ENCODE measurements around the gene NPTXR.
A peak's percentile ranks its signal among the peaks of the same experiment; 100 is the strongest.
"Not testable (repeated sequence)": the region's sequence is repeated elsewhere in the genome, so short reads cannot be mapped to it uniquely, and the experiment has no call there.

NPTXR gene

DNA sequence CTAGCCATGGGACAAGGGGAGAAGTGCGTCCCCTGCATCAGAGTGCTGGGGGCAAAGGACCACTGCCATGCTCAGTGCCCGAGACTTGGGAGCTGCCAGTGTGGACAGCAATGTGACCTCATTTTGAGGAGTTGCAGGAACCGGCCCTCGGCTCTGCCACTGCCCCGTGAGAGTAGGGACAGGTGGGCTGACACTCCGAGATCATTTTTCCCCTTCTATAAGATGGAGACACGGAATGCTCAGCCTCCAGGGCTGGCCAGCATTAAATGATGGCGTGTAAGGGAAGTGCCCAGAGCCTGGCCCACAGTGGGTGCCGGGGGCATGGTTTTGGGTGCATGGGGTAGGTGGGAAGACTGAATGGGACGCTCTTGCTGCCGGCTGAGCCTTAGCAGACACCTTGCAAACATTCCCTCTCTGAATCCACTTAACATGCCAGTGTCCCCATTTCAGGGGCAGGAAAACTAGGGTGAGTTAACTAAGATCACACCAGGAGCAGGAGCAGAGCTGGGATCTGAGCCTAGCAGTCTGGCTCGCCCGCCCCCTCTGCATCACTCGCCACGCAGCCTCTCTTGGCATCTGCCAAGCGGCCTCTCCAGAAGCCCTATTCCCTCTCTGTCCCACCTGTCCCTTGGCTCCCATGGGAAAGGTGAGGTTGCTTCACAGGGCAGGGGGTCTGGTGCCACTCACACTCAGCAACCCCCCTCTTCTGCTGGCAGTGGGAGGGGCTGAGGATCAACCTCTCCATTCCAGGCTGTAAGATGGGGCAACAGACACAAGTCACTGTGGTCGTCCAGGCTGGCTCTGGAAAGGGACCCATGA is 13.6 kb downstream of the NPTXR start:
- DNase-seq: no peak

DNA sequence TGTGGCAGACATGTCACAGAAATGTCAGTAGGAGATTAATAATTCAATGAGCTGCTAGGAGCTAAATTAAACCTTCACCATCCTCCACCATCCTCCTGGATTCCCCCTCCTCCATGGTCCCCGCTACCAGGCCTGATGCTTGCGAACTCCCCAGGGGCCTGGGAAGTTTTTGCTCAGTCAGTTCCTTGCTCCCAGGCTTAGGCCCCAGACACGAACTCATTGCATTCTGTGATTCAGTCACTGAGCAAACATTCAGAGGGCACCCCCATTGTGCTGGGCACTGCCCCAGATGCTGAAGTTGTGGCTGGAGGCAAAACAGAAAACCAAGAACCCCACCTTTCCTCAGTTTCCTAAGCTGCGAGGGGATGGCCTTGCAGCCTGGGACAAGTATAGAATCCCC is 14.3 kb downstream of the NPTXR start:
- DNase-seq: no peak

DNA sequence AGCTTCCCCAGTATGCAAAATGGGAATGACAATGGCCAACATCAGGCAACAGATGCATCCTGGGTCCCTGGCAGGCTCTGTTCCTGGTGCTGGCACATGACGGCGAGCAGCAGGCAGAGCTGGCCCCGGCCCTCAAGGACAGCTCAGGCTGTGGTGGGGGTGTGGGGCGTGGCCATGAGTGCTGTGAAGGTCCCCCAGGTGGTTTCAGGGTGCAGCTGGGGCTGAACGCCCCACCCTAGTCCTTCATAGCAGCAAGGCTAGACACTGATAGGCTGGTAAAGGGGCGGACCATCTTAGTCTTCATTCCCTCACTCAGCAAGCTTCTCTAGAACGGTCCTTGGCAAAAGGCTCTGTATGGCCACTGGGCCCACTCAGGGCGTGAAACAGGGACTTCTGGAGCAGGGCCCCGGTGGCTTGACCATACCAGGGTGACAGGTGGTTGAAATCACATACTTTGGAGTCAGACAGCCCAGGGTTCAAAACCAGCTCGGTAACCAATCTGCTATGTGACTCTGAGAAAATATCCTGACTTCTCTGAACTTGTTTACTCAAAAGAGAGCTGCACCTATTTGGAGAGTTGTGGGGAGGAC is 15.1 kb downstream of the NPTXR start:
- DNase-seq: no peak

DNA sequence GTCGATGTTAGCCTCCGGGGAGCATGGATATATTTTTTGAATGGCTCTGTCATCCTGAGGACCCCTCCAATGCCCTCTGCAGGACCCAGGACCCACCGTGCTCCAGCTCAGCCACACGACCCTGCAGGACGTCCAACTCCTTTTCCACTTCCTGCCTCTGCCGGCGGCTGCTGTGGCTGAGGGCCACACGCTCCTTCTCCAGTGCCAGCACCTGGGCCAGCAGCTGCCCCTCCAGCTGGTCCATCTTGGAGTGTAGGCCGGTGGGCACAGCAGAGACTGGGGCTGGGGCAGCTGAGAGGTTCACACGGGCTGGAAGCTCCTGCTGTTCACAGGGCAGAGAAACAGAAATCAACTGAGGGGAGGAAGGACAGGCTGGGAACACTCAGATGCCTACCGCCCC is 15.6 kb downstream of the NPTXR start:
- DNase-seq: no peak

DNA sequence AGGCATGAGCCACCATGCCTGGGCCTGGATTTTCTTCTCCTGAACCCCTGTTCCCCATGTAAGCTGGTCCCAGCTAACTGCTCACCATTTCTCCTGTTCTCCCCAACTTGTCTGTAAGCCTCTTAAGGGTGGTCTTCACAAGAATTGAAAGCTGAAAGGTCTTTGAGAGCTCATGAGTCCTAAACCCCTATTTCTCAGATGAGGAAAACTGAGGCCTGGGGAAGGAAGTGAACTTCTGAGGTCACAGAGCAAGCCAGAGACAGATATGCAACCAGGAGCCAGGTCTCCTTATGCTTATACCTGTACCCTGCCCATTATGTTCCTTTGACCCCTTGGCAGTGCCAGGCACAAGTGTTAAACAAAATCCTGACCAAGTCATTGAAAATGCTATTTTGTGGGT is 16.3 kb downstream of the NPTXR start:
- DNase-seq: no peak

DNA sequence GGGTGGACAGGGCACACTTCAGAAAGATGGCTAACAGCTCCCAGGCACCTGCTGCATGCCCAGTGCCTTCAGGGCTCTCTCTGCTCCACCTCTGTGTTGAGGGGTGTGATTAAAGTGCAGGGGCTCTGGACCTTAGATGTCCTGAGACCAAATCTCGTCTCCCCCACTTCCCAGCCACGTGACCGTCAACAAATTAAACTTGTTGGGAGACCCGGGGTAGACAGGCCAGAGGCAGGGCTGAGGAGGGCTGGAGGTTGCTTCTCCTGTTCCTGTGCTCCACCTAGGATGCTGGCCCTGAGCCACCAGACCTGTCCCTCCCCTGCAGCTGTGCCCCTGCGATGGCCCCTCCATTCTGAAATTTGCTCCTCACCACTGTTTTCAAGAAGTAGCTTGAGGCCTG is 17.0 kb downstream of the NPTXR start:
- no peak for DNase-seq

DNA sequence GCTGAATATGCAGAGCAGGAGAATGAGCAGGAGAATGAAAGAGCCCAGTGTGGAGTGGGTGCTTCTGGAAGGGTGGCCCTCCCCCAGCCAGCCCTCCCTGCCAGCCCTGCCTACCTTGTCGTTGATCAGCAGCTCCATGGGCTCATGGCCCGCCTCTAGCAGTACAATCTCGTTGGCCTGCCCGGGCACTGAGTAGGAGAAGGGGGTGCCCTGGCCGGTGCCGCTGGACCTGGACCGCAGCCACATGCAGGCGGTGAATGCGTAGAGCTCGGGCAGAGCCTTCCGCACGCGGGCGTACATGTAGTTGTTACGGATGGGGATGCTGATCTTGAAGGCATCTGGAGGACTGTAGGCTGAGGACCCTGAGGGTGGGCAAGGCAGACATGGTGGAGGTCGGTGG is 17.4 kb downstream of the NPTXR start:
- no peak for DNase-seq

DNA sequence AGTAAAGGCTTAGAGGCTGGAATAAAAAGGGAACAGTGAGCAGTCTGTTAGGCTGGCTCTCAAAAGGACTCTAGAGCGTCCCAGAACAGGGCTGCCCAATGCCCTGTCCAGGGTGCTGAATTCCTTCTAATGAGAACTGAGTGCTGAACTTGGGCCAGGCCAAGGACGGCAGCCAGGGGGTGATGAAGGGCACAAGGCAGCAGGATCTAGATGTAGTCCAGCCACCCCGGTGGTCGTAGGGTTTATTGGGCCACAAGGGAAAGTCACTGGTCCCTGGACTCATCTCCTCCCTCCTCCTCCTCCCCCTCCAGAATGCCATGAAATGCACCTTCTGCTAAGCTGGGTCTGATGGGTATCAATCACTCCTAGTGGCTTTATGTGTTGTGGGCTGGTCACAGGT is 19.2 kb downstream of the NPTXR start:
- peak; percentile 23 for DNase-seq

DNA sequence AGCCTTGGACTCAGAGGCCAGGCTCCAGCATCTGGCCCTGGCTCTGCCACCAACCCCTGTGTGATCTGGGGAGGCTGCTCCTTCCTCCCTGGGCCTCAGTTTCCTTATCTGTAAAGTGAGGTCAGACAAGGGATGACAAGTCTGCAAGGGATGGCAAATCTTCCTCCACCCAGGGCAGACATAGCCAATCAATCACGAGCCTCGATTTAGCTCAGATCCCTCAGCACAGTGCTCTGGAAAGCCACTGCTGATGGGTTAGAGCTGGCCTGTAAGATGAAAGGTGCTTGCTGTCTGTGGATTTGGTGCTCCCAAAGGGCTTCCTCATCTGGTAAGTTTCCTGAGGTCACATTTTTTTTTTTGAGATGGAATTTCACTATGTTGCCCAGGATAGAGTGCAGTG is 20.2 kb downstream of the NPTXR start:
- DNase-seq: no peak

DNA sequence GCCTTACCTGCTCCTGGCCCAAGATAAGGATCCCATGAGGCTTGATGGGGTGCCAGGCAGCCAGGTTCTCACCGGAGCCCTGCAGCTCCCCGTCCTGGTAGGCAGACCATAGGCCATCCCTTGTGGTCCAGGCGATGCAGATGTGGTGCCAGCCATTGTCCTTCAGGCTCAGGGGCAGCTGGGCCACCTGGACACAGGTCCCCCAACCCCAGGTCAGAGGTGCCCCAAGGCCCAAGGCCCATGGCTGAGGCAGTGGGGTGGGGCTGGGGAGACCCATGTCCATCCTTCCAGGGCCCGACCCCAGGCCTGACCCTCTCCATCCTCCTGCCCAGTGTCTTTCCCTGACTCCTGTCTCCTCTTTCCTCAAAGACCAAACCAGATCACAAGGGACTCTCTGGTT is 20.8 kb downstream of the NPTXR start:
- no peak for DNase-seq

DNA sequence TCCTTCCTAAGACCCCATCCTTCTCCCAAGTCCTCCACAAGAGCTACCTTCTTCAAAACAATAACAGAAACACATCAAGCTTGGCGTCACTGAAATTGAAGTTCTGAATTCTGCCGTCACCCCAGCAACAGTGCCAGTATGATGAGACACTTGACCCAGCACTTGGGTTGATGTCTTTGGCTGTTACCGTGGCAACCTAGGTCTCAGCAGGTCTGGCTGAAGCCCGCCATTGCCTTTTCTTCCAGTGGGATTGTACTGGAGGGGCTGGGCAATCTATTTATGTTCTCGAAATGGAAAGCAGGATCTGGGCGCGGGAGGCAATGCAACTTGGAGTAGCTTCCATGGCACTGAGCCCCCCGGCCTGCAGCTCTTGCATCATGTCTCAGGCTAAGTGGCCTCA is 23.8 kb downstream of the NPTXR start:
- DNase-seq: no peak

DNA sequence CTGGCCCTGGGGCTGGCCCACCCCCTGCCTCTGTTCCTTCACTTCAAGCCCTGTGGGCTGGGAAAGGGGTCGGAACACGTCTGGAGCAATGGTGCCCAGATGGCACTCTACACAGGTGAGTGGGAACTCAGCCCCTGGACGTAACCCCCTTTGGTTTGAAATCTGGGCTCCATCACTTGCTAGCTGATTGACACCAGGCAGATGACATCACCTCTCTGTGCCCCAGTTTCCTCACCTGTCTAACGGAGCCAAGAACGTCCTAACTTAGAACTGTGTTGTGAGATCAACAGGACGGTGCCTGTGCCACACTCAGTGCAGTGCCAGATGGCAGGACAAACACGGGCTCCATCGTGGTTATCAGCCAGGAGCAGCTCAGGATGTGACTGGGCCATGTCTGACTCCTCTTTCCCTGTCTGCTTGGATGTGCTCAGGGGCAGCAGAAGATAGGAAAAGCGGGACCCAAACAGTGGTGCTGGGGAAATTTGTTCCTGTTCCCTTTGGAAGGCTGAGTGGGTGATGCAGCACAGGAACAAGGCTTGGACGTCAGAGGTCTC is 24.4 kb downstream of the NPTXR start:
- no peak for DNase-seq

DNA sequence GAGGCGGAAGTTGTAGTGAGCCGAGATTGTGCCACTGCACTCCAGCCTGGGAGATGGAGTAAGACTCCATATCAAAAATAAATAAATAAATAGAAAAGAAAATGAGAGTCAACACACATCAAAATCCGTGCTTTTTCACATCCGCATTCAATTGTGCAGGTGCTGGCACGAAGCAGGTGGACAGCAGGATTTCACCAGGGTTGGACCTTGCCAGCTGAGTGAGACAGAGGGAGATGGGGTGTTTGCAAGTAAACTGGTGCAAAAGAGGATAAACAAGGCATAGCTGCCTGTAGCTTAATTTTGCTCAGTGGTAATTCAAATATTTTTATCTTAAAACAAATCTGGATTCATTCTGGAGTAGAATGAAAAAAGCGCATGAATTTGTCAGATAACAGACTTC is 26.6 kb downstream of the NPTXR start:
- no peak for DNase-seq

DNA sequence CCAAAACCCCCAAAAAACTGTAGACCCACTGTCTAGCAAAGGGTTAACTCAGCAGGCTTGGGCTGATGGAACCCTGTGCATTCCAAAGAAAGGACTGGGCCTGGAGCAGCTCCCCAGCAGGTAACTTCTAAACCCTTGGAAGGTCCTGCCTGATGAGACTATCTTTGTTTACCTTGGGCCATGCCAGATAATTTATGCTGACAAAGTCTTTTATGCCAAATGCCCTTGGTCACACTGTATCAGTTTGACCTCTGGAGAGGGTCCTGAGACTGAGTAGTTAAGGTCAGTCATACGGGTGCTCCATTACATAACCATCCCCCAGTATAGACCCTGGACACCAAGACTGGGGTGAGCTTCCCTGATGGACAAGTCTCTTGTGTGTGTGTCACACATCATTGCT is 28.0 kb downstream of the NPTXR start:
- DNase-seq: no peak

DNA sequence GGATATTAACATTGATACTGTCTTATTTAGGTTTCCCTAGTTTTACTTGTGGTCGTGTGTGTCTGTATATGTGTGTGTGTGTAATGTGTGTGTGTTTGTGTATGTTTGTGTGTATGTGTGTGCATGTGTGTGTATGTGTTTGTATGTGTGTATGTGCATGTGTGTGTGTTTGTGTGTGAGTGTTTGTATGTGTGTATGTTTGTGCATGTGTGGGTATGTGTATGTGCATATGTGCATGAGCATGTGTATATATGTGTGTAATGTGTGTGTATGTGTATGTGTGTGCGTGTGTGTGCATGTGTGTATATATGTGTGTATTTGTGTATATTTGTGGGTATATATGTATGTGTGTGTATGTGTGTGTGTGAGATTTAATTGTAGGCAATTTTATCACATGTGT is 32.6 kb downstream of the NPTXR start:
- no peak for DNase-seq

DNA sequence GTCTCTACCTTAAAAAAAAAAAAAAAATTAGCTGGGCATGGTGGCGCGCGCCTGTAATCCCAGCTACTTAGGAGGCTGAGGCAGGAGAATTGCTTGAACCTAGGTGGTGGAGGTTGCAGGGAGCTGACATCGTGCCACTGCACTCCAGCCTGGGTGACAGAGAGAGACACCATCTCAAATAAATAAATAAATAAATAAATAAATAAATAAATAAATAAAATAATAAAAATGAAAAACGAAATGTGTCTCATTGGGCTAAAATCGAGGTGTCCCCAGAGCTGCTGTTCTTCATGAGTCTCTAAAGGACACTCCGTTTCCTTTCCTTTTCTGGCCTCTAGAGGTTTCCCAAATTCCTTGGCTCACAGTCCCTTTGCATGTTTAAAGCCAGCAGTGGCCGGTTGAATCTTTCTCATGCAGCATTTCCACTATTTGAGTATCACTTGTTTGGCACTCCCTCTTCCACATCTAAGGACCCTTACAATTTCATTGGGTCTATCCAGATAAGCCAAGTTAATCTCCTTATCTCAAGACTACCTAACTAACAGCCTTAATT is 38.7 kb downstream of the NPTXR start:
- not testable (repeated sequence) for DNase-seq

DNA sequence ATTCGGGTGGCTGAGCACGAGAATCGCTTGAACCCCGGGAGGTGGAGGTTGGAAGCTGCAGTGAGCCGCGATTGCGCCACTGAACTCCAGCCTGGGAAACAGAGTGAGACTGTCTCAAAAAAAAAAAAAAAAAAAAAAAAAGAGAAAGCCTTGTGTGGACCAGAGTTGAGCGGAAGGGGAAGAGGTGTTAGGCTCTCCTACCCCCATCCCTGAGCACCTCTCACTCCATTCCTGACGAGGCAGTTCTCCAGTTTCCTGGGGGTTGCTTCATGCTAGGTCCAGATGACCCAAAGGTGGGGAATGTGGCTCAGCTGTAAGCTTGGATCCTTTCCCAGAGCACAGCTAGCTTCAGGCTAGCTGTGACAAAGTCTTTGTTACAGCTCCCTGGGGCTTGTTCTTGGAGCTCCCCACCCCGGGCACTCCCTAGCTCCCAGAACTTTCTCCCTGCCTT is 41.1 kb downstream of the NPTXR start:
- no peak for DNase-seq

DNA sequence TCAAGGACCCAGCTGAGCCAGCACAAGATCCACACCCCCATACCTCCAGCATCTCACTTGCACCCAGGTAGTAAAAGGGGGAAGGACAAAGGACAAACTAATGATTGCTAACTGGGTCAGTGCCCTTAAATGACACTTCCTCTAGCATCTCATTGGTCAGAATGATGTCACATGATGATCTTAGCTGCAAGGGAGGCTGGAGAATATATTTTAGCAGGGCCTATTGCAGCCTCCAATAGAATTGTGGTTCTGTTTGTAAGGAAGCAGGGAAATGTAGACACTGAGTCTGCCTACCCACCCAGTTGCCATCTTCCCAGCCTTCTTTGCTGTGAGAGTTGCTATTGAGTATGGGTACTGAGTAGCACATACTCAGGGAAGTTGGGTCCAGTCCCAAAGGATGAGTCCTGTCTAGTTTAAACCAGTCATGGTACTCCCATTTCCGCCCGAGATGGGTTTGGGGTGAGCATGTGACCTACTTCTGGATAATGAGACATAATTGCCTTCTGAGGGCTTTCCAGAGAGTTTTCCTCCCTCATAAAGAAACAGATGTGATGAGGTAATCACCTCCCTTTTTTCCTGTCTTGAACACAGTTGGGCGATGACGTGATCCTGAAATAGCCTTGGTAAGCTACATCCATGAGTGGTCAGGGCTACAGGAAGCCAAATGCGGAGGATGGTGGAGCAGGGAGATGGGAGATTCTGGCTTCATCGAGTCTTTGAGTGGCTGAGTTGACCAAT is 44.4 kb downstream of the NPTXR start:
- DNase-seq: no peak

DNA sequence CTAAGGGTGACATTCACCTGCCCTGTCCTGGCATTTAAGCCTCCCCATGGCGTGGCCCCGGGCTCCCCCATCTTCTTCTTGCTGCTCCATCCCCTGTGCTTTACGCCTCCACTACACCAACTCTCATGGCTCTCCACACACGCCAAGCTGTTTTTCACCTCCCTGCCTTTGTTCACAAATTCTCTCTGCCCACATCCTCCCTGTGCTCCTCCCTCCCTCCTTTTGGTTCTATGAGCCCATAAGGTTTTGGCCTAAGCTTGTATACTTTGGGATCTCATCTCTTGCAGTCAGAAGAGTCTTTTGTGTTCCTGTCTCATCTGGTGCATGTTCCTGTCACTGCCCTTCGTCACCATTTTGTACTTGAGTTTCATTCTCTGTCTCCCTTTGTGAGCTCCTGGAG is 45.3 kb downstream of the NPTXR start:
- no peak for DNase-seq

DNA sequence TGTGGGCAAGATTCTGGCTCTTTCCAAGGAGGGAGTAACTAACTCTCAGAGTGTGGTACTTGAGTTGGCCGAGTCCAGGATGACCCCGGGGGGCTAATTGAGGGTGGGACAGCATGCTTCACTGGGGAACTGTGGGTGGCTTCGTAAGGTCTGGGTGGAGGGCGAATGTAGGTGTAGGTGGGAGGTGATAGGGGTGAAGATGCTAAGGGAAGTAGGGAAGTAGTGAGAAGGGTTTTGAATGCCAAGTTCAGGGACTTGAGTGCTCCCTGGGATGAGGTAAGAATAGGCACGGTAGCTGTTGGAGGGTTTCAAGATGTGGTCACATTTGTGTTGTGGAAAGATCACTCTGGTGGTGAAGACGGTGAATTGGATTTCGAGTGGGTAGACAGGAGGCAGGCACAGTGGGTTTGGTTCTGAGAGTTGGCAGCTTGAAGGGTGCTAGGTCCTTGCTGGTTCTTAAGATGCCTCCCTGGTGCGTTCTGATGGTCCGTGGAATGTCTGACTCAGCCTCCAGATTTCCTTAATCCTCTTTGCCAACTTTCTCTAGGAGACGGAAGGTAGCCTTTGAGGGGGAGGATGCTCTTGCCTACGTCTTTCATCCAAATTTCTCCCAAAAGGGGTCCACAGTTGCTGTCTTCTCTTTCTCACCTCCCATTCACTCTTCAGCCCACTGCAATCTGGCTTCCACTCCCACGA is 47.4 kb downstream of the NPTXR start:
- no peak for DNase-seq

DNA sequence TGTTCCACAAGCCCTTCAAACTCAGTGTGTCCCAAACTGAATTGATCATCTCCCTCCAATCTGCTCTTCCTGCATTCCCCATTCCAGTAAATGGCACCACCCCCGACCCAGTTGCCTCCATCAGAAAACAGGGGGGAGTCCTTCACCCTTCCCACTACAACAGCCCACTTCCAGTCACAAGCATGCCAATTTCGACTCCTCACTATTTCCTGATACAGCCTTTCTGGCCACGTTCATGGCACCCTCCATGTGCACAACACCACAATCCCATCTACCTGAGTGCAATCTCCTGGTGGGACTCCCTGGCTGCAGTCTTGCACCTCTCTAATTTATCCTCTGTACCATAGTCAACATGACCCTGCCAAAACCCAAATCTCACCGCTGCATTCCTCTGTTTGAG is 48.3 kb downstream of the NPTXR start:
- no peak for DNase-seq

DNA sequence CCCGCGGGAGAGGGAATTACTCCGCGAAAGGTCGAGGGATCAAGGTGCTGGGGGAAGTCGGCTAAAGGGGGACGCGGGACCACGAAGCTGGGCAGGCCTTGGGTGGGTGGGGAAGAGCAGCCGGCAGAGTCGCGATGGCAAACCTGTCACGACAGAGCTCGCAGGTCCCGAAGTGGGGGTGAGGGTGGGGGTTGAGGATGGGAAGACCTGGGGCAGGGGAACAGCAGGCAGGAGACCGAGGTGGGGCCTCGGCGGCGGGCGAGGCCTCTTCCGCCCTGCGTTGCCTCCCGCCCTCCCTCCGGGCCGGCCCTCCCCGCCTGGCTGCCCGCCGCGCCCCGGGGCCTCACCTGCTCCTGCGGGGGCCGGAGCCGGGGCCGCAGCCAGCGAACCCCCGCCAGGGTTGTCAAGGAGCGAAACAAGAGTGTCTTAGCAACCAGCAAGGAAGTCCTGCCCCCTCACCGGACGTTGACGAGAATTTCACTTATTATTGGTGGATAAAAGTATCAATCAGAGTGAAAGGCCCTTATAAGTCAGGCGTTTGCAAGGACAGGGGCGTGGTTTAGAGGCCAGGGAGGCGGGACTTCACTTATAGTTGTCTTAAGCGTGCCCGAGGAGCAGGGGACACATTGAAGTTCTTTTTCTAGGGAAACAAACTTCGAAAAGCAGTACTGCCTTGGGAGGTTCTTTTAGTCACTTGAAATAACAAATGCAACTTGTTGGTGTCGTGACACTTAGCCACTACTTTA is 49.9 kb downstream of the NPTXR start, which contains the start of gene DNAL4:
Gene DNAL4, minus strand, starts transcription at position 423 of the 746 bp plus-strand sequence. CDS start 11,412 bp downstream, outside the sequence.
- peak; percentile 93 for DNase-seq

Data from stimulated activated CD4-positive, alpha-beta T cell treated with anti-CD3 and anti-CD28 coated beads, Interleukin-1b, Interleukin-23, amount 100 ng/mL, for 48 hours (primary cell).